ENCODE data around the gene BNC2. TPM values are rescaled to one million over a fixed set of nuclear protein-coding genes. Genes with fewer than 3 reads are reported as not detected.

Gene BNC2
- total RNA-seq, 6 experiments from 2014 or later = 19.0 to 28.7 (median 25.4) TPM

DNA sequence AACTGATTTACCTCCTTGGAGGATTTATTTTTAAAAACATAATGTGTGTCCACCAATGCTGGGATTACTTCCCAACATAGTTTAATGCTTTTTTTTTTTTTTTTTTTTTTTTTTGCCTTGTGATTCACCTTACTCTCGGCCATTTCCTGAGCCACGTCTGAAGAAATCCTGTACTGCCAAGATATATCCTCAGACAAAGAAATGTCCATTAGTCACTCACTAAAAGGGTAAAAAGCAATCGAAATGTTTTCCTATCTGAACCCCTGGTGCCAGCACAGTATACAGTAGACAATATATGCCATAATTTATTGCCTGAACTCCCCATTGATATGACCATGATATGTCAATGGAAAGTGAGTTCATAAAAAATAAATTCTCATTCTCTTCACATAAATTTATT is 344.1 kb downstream of the BNC2 start:
- Mint-ChIP-seq H3K4me1 (ENCODE audit: low read depth) (peaks cover 59% of the 10 kb centered on the region), H3K27me3 (ENCODE audit: insufficient read depth) (no peaks in the 10 kb centered on the region; the same call in 1 of the 2 replicates), H3K9me3 (no peaks in the 10 kb centered on the region; the same call in 1 of the 2 replicates), H3K36me3 (ENCODE audit: low read depth) (peaks cover 15% of the 10 kb centered on the region), H3K27ac (peak overlapping the region; percentile 58), H3K4me3 (peak overlapping the region; percentile 26)
- peak; percentile 57 for DNase-seq
- TF ChIP-seq CTCF (IDR thresholded peaks at IDR 0.05) = no peak

- H3K36me3 Mint-ChIP-seq (ENCODE audit: low read depth) = peaks cover 20% of the 10 kb centered on the region
- DNase-seq = no peak
- H3K27ac Mint-ChIP-seq = no peak overlapping the region
- H3K4me1 Mint-ChIP-seq (ENCODE audit: low read depth) = peaks cover 63% of the 10 kb centered on the region
- no peak overlapping the region for H3K4me3 Mint-ChIP-seq
- no peaks in the 10 kb centered on the region; the same call in 1 of the 2 replicates for H3K9me3 Mint-ChIP-seq
- no peaks in the 10 kb centered on the region for H3K27me3 Mint-ChIP-seq (ENCODE audit: insufficient read depth)
- no peak for TF ChIP-seq CTCF (IDR thresholded peaks at IDR 0.05)
Observed at GRCh38 chr9:16524823-16525222, 345.6 kb downstream of the BNC2 start.

GRCh38 chr9:16524078-16524477 is 346.4 kb downstream of the BNC2 start:
- DNase-seq = no peak
- no peak for TF ChIP-seq CTCF (IDR thresholded peaks at IDR 0.05)
- H3K27ac Mint-ChIP-seq = no peak overlapping the region
- H3K4me1 Mint-ChIP-seq (ENCODE audit: low read depth) = peaks cover 71% of the 10 kb centered on the region
- H3K4me3 Mint-ChIP-seq = no peak overlapping the region
- peaks cover 27% of the 10 kb centered on the region for H3K36me3 Mint-ChIP-seq (ENCODE audit: low read depth)
- H3K27me3 Mint-ChIP-seq (ENCODE audit: insufficient read depth) = no peaks in the 10 kb centered on the region
- H3K9me3 Mint-ChIP-seq = no peaks in the 10 kb centered on the region; the same call in 1 of the 2 replicates

DNA sequence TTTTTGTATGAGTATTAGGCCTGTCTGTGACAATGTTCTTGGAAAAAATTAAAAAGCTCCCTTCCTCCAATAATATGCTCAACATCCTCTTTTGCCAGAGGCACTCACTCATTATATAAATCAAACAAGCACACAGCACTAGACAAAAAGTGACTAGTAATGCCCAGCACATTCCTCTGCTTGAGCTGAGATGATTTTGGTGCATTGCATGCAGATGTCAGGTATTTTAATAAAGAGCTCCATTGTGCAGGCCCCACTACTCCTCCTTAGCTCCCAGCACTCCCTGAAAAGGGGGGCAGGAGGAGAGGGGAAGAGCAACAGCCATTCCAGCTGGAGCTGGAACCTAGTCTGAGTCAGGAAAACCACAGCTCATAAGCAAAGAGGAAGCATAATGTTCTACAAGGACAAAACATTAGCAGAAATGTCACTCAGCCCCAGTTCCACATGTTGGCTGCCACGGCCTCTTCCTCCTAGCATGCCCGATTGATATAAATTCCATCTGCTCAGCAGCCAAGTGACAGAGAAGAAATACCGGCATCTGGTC is 348.5 kb downstream of the BNC2 start:
- DNase-seq = peak; percentile 90
- TF ChIP-seq CTCF (IDR thresholded peaks at IDR 0.05) = no peak
- peaks cover 74% of the 10 kb centered on the region for H3K4me1 Mint-ChIP-seq (ENCODE audit: low read depth)
- H3K27ac Mint-ChIP-seq = peak overlapping the region; percentile 94
- peaks cover 20% of the 10 kb centered on the region for H3K36me3 Mint-ChIP-seq (ENCODE audit: low read depth)
- H3K9me3 Mint-ChIP-seq = no peaks in the 10 kb centered on the region; the same call in 1 of the 2 replicates
- H3K27me3 Mint-ChIP-seq (ENCODE audit: insufficient read depth) = no peaks in the 10 kb centered on the region
- peak overlapping the region; percentile 77 for H3K4me3 Mint-ChIP-seq

DNA sequence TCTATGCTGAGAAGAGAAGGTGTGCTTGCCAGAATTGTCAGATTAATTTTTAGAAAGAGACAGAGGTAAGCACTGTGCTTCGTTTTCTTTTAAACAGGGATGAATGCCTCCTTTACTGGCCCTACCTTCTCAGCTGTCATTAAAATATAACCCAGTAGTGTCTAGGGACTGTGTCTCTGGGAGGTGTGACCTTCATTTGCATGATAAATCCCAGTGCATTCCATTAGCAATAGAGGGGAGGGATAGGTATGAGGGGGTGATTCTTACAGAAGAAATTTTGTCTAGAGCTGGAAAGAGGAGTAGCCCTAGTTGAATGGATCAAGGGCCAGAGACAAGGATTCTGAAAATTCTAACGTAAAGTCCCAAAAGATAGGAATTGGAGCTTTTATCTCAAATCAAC is 351.5 kb downstream of the BNC2 start:
- Mint-ChIP-seq H3K27ac (no peak overlapping the region), H3K27me3 (ENCODE audit: insufficient read depth) (no peaks in the 10 kb centered on the region), H3K4me3 (no peak overlapping the region), H3K9me3 (no peaks in the 10 kb centered on the region), H3K4me1 (ENCODE audit: low read depth) (peaks cover 83% of the 10 kb centered on the region), H3K36me3 (ENCODE audit: low read depth) (peaks cover 14% of the 10 kb centered on the region)
- DNase-seq = no peak
- TF ChIP-seq CTCF (IDR thresholded peaks at IDR 0.05) = no peak
